ENCODE data around the gene DDX59. TPM values are rescaled to one million over a fixed set of nuclear protein-coding genes. Genes with fewer than 3 reads are reported as not detected.

DDX59 gene
- total and polyA plus RNA-seq, 4 donors = 17.3 to 32.0 (median 25.2) TPM

GRCh38 chr1:200625381-200625824, 44.3 kb downstream of the DDX59 start:
- Histone ChIP-seq H3K9me3 (ENCODE audit: control insufficient read depth in 4 of 4, insufficient read depth in 3 of 4, low read length in 3 of 4) (no peaks in the 10 kb centered on the region), H3K9ac (ENCODE audit: insufficient read depth in 1 of 2, low read length in 2 of 2) (peak overlapping the region in 1 of 2 donors; percentile 9), H3K36me3 (ENCODE audit: control insufficient read depth in 4 of 4, insufficient read depth in 4 of 4, low read length in 4 of 4) (no peaks in the 10 kb centered on the region), H3K4me3 (no peak overlapping the region), H3K27ac (ENCODE audit: low read depth in 1 of 2, low read length in 1 of 2) (no peak overlapping the region), H3K4me1 (ENCODE audit: control insufficient read depth in 5 of 5, insufficient read depth in 5 of 5, low read length in 5 of 5) (peaks cover 0 to 3% (median 1%) of the 10 kb centered on the region in 5 donors), H3K27me3 (ENCODE audit: control insufficient read depth in 3 of 3, insufficient read depth in 3 of 3, low read length in 2 of 3) (no peaks in the 10 kb centered on the region)
- ATAC-seq (ENCODE audit: insufficient read depth, low FRiP score) (no peak), DNase-seq (no peak)
- WGBS, 2 donors = 10 to 25% methylated on average over 1 of the region's 1 CpG
- TF ChIP-seq CTCF (IDR thresholded peaks at IDR 0.05; ENCODE audit: control extremely low read depth, extremely low read depth) = no peak

GRCh38 chr1:200624679-200625335, 44.9 kb downstream of the DDX59 start:
- H3K4me1 ChIP-seq (ENCODE audit: control insufficient read depth in 5 of 5, insufficient read depth in 5 of 5, low read length in 5 of 5) = peaks cover 0 to 5% (median 1%) of the 10 kb centered on the region in 5 donors
- H3K36me3 ChIP-seq (ENCODE audit: control insufficient read depth in 4 of 4, insufficient read depth in 4 of 4, low read length in 4 of 4) = no peaks in the 10 kb centered on the region
- no peak for ATAC-seq (ENCODE audit: insufficient read depth, low FRiP score)
- DNase-seq = no peak
- no peak overlapping the region for H3K27ac ChIP-seq (ENCODE audit: low read depth in 1 of 2, low read length in 1 of 2)
- TF ChIP-seq CTCF (IDR thresholded peaks at IDR 0.05; ENCODE audit: control extremely low read depth, extremely low read depth) = no peak
- H3K9ac ChIP-seq (ENCODE audit: insufficient read depth in 1 of 2, low read length in 2 of 2) = no peak overlapping the region
- no peaks in the 10 kb centered on the region for H3K27me3 ChIP-seq (ENCODE audit: control insufficient read depth in 3 of 3, insufficient read depth in 3 of 3, low read length in 2 of 3)
- WGBS, 2 donors = 84 to 88% methylated on average over 2 of the region's 2 CpGs
- no peak overlapping the region for H3K4me3 ChIP-seq
- no peaks in the 10 kb centered on the region for H3K9me3 ChIP-seq (ENCODE audit: control insufficient read depth in 4 of 4, insufficient read depth in 3 of 4, low read length in 3 of 4)

- ATAC-seq (ENCODE audit: insufficient read depth, low FRiP score) = peak; percentile 98
- peak within 1 kb of the TSS in 1 of 2 donors; percentile 55 for H3K27ac ChIP-seq (ENCODE audit: low read depth in 1 of 2, low read length in 1 of 2)
These were observed 49.2 kb downstream of the DDX59 start, which contains the start of gene KIF14 for GRCh38 chr1:200620273-200621131. TSS of gene KIF14 (minus strand) at chr1:200620751. CDS start at chr1:200618723, 2,028 bp downstream.

More at GRCh38 chr1:200620273-200621131, 49.2 kb downstream of the DDX59 start, which contains the start of gene KIF14:
- peak within 1 kb of the TSS; percentile 54 for H3K4me3 ChIP-seq
- H3K36me3 ChIP-seq (ENCODE audit: control insufficient read depth in 4 of 4, insufficient read depth in 4 of 4, low read length in 4 of 4) = peaks cover 0 to 6% (median 0%) of the 10 kb centered on the region in 4 donors
- peaks cover 0 to 7% (median 0%) of the 10 kb centered on the region in 5 donors for H3K4me1 ChIP-seq (ENCODE audit: control insufficient read depth in 5 of 5, insufficient read depth in 5 of 5, low read length in 5 of 5)
- DNase-seq = peak; percentile 97
- peak within 1 kb of the TSS; percentile 85 to 88 for H3K9ac ChIP-seq (ENCODE audit: insufficient read depth in 1 of 2, low read length in 2 of 2)
- H3K27me3 ChIP-seq (ENCODE audit: control insufficient read depth in 3 of 3, insufficient read depth in 3 of 3, low read length in 2 of 3) = no peaks in the 10 kb centered on the region
- no peak for TF ChIP-seq CTCF (IDR thresholded peaks at IDR 0.05; ENCODE audit: control extremely low read depth, extremely low read depth)
- WGBS, 2 donors = 1% methylated on average over 58 to 59 of the region's 59 CpGs
- no peaks in the 10 kb centered on the region for H3K9me3 ChIP-seq (ENCODE audit: control insufficient read depth in 4 of 4, insufficient read depth in 3 of 4, low read length in 3 of 4)

All from lung (tissue), 12 donors.